SHP77 (cell line): ENCODE results near the gene PLA2G2E.
"Not testable (repeated sequence)": the region's sequence is repeated elsewhere in the genome, so short reads cannot be mapped to it uniquely, and the experiment has no call there.

Experiments
- DNase-seq, 2 experiments: peaks; one replicate each; lab custom pipeline; 2025; lab: John Stamatoyannopoulos, UW

Gene PLA2G2E

DNA sequence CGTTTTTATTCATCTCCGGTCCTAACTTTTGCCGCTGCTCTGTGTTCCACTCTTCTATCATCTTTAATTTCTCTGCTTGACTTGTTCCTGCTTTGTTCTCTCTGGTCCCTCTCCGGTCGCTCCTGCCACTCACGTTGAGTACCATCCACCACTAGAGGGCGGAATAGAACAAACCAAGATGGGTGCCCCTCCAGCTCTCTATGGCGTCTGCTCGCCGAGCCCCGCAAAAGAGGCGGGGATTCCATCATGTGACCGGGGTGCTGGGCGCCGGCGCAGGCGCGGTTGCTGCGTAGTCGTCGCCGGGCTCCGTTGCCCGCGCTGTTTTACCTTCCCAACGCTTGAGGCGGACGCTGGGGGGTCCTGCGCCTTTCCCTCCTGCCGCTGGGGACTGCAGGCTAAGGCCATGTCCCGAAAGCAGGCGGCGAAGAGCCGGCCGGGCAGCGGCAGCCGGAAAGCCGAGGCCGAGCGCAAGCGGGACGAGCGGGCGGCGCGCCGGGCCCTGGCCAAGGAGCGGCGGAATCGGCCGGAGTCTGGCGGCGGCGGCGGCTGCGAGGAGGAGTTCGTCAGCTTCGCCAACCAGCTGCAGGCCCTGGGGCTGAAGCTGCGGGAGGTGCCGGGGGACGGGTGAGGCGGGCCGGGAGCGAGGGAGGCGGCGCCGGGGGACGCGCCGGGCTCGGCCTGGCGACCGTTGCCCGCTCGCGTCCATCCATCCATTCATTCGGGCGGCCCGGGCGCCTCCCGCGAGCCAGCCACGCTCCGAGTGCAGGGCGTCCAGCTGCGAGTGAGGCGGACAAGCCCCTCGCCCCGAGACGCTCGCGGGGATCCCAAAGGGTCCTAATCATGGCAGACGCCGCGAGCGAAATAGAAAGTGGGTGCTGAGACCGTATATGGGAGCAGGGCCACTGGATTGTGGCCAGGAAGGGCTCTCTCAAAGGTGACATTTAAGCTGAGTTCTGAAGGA is 41.0 kb downstream of the PLA2G2E start, which contains the start of gene OTUD3:
Gene OTUD3 (plus strand): TSS at position 285 of the 961 bp plus-strand sequence. CDS start 119 bp downstream, at position 404.
- peak; percentile 95 to 96 for DNase-seq

DNA sequence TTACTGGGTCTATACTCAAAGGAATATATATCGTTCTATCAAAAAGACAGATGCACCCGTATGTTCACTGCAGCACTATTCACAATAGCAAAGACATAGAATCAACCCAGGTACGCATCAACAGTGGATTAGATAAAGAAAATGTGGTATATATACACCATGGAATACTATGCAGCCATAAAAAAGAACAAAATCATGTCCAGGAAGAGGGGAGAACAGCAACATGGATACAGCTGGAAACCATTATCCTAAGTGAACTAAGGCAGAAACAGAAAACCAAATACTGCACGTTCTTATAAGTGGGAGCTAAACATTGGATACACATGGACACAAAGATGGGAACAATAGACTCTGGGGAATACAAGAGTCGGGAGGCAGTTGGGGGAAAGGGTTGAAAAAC is 42.6 kb downstream of the PLA2G2E start:
- not testable (repeated sequence) for DNase-seq

DNA sequence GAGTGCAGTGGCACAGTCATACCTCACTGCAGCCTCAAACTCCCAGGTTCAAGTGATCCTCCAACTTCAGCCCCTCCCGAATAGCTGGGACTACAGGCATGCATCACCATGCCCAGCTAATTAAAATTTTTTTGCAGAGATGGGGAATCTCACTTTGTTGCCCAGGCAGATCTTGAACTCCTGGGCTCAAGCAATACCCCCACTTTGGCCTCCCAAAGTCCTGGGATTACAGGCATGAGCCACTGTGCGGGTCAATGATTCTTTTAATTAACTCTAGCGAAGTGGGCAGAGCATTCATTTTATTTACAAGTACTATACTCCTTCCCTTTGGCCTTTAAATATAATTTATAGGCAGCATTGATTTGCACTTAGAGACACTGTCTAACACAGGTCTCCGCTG is 43.8 kb downstream of the PLA2G2E start:
- DNase-seq = no peak

DNA sequence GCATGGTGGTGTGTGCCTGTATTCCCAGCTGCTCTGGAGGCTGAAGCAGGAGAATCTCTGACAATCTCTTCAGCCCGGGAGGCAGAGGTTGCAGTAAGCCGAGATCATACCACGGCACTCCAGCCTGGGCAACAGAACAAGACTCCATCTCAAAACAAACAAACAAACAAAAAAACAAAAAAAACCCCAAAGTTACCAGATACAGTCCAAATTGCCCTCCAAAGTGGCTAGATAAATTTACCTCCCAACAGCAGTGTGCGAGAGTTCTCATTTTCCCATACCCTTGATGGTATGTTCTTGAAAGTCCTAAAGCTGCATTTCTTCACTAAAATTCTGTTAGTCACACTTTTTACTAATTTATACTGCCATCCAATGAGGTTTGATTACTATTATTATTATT is 44.2 kb downstream of the PLA2G2E start:
- DNase-seq = no peak

DNA sequence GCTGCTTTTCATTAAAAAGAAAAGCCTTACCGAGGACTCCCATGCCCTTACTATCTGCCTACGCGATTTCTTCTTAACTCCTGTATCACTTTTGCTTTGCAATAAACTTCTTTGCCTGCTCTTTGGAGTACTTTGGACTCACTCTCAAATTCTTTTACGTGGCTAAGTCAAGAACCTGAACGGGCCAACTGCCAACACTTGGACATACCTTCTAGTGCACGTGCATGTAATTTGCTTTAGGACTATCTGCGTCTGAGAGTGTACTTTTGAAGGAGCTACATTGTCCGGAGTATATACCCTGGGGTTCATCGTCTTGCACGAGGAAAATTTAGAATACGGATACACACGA is 44.8 kb downstream of the PLA2G2E start:
- DNase-seq = no peak

DNA sequence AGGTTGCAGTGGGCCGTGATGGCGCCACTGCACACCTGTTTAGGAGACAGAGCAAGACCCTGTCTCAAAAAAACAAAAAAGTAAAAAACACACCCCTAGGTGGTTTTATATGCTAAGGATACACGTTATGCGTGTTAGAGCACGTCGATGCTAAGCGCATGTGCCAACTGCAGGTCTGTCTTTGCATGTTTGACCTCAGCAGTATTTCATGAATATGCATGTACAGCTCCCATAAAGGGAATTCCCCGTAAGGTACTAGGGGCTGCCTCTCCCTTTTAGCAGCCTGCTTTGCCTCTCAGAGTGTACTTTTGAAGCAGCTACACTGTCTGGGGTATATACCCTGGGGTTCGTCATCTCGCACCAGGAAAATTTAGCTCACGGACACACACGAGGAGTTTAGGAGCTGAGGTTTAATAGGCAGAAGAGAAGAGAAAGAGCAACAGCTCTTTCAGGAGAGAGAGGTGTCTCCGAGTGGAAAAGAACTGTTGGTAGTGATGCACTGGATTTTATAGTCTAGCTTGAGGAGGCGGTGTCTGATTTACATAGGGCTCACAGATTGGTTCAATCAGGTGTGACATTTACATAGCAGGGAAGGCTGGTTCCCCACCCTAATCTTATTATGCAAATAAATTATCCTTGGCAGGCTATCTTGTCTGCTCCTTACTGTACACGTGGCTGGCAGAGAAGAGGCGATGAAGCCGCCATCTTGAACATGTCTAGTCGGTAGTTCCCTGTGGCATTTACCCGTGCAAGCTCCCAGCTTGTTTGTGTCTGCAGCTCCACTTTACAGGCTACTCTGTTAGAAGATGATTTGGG is 45.4 kb downstream of the PLA2G2E start:
- DNase-seq = no peak

DNA sequence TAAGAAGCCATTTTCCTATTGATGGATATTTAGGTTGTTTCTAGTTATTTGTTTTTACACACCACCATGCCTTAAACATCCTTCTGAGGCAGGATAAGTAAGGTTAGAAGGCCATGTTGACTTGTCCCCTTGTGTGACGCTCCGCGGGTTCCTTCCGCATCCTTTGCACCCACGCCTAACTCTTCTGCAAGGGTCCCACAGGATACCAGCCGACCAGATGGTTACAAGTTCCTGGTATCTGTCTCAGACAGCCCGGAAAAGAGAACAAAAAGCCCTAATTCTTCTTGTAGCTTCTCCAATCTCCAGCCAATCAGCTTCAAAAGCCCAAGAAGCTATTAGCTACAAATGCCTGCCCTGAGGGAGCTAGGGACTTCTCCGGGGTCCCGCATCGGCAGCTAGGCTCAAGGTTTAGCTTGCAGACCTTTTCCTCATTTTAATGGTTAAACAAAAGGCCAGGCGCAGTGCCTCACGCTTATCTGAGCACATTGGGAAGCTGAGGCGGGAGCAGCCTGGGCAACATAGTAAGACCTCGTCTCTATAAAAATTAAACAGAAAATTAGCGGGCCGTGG is 46.2 kb downstream of the PLA2G2E start:
- DNase-seq = no peak

DNA sequence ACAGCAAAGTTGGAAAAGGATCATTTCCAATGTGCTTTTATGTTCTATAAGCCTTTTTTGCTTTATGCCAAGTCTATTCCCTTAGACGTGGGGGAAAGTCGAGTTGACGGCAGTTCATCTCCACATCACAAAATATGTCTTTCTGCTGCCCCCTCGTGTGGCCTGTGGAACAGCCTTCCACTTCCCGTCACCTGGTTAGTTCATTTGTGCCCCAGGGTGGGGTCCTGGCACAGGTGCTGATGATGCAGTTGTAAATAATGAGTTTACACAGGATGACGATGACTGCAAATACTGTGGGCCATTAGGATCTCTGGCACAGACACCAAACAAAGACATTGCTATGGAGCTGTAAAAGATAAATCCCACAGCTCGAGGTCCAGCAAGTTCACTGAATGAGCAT is 51.2 kb downstream of the PLA2G2E start:
- DNase-seq = peak; percentile 4 to 21
